Osteoblast (primary cell): ENCODE results near the gene LRP8. TPM values are rescaled to one million over a fixed set of nuclear protein-coding genes. Genes with fewer than 3 reads are reported as not detected.

Experiments
- DNase-seq: peaks from one replicate; pipeline ENCODE4 v3.0.0; 2011; ENCODE audit warnings: low spot score, mixed read lengths; ENCODE audit not compliant: insufficient read length; ENCODE audit errors: missing footprints
- H2AFZ ChIP-seq: 2 replicates; pipeline ENCODE4 v1.6.0; 2011; ENCODE audit warnings: mild to moderate bottlenecking, low read length
- H3K27ac ChIP-seq: 2 replicates; pipeline ENCODE4 v1.5.1; 2011; ENCODE audit warnings: mild to moderate bottlenecking, low read depth, low read length, moderate library complexity
- H3K27me3 ChIP-seq: 2 replicates; pipeline ENCODE4 v1.6.0; 2012; ENCODE audit warnings: mild to moderate bottlenecking, control low read depth, inconsistent platforms, low read length, moderate library complexity; ENCODE audit not compliant: insufficient read depth
- H3K36me3 ChIP-seq: 2 replicates; pipeline ENCODE4 v1.5.1; 2011; ENCODE audit warnings: mild to moderate bottlenecking, low read length, control low read depth, moderate library complexity; ENCODE audit not compliant: insufficient read depth
- H3K4me1 ChIP-seq: 2 replicates; pipeline ENCODE4 v1.5.1; 2011; ENCODE audit warnings: mild to moderate bottlenecking, low read length, control low read depth, moderate library complexity; ENCODE audit not compliant: insufficient read depth
- H3K4me2 ChIP-seq: 2 replicates; pipeline ENCODE4 v1.6.0; 2011; ENCODE audit warnings: mild to moderate bottlenecking, low read length; ENCODE audit not compliant: insufficient read depth
- H3K4me3 ChIP-seq: fragments of 200-600 bp; sonication (generic); 3 replicates; pipeline ENCODE4 v1.5.1; 2012; ENCODE audit warnings: mild to moderate bottlenecking, low read length, inconsistent platforms; ENCODE audit not compliant: insufficient read depth
- H3K79me2 ChIP-seq: 2 replicates; pipeline ENCODE4 v1.6.0; 2012; ENCODE audit warnings: mild to moderate bottlenecking, low read length, control low read depth, inconsistent platforms; ENCODE audit not compliant: insufficient read depth
- H3K9me3 ChIP-seq: 2 replicates; pipeline ENCODE4 v1.5.1; 2011; ENCODE audit warnings: low read depth, low read length, control low read depth
- H4K20me1 ChIP-seq: 2 replicates; pipeline ENCODE4 v1.6.0; 2012; ENCODE audit warnings: mild to moderate bottlenecking, low read length, control low read depth; ENCODE audit not compliant: insufficient read depth
- CTCF ChIP-seq: IDR thresholded peaks from 2 replicates; pipeline ENCODE4 v1.5.1; 2011; ENCODE audit warnings: mild to moderate bottlenecking, low read depth, low read length, moderate library complexity; ENCODE audit errors: extremely low read depth
- total RNA-seq: library from RNA; depleted of rRNA; stranded (reverse); fragments of >200 nt; gene quantifications from 2 replicates; pipeline ENCODE4 v1.2.3, GENCODE V29; 2012

LRP8 gene
- total RNA-seq, 1 donor, result 11.2 TPM

- Histone ChIP-seq H3K4me1 (no peaks in the 10 kb centered on the region), H3K4me2 (no peak overlapping the region), H3K9me3 (no peaks in the 10 kb centered on the region), H4K20me1 (no peaks in the 10 kb centered on the region), H2AFZ (no peak overlapping the region), H3K36me3 (no peaks in the 10 kb centered on the region), H3K79me2 (no peaks in the 10 kb centered on the region), H3K27me3 (peaks cover 6% of the 10 kb centered on the region), H3K4me3 (no peak overlapping the region), H3K27ac (no peak overlapping the region)
- DNase-seq, result no peak
- no peak for TF ChIP-seq CTCF
Observed at GRCh38 chr1:53365437-53366063, 37.7 kb upstream of the LRP8 start.

- Histone ChIP-seq H3K4me2 (no peak overlapping the region), H3K27me3 (peaks cover 9% of the 10 kb centered on the region), H3K4me1 (no peaks in the 10 kb centered on the region), H3K36me3 (no peaks in the 10 kb centered on the region), H3K79me2 (no peaks in the 10 kb centered on the region), H3K4me3 (no peak overlapping the region), H2AFZ (no peak overlapping the region), H3K9me3 (peaks cover 3% of the 10 kb centered on the region), H3K27ac (no peak overlapping the region), H4K20me1 (no peaks in the 10 kb centered on the region)
- TF ChIP-seq CTCF, result no peak
- no peak for DNase-seq
Observed at GRCh38 chr1:53362851-53363642, 35.2 kb upstream of the LRP8 start.

GRCh38 chr1:53362270-53362669 is 34.4 kb upstream of the LRP8 start:
- Histone ChIP-seq H3K4me3 (no peak overlapping the region), H3K4me1 (no peaks in the 10 kb centered on the region), H3K4me2 (no peak overlapping the region), H3K36me3 (no peaks in the 10 kb centered on the region), H3K79me2 (no peaks in the 10 kb centered on the region), H2AFZ (no peak overlapping the region), H3K27ac (no peak overlapping the region), H3K9me3 (peaks cover 3% of the 10 kb centered on the region), H4K20me1 (no peaks in the 10 kb centered on the region), H3K27me3 (peaks cover 5% of the 10 kb centered on the region)
- no peak for TF ChIP-seq CTCF
- DNase-seq, result no peak

GRCh38 chr1:53361541-53361961 is 33.7 kb upstream of the LRP8 start:
- H3K4me2 ChIP-seq, result no peak overlapping the region
- H3K27ac ChIP-seq, result no peak overlapping the region
- no peak overlapping the region for H3K4me3 ChIP-seq
- H3K4me1 ChIP-seq, result no peaks in the 10 kb centered on the region
- H2AFZ ChIP-seq, result no peak overlapping the region
- TF ChIP-seq CTCF, result no peak
- peaks cover 3% of the 10 kb centered on the region for H3K27me3 ChIP-seq
- peaks cover 3% of the 10 kb centered on the region for H3K9me3 ChIP-seq
- H4K20me1 ChIP-seq, result no peaks in the 10 kb centered on the region
- H3K36me3 ChIP-seq, result no peaks in the 10 kb centered on the region
- DNase-seq, result no peak
- H3K79me2 ChIP-seq, result no peaks in the 10 kb centered on the region
